Loucy (cell line): ENCODE measurements around the gene PPP3CA.

Source experiments
- CTCF ChIP-seq: fragments of 200-600 bp; sonication (generic); conservative IDR thresholded peaks from 2 replicates; pipeline ENCODE4 v1.5.1; 2014; ENCODE audit warnings: mild to moderate bottlenecking, antibody characterized with exemption, low read length
- EZH2phosphoT487 ChIP-seq: fragments of 200-600 bp; IDR thresholded peaks from 2 replicates; pipeline ENCODE4 v1.6.1; 2018; ENCODE audit warnings: antibody characterized with exemption, mild to moderate bottlenecking, moderate library complexity, borderline replicate concordance

- TF ChIP-seq CTCF (no peak), EZH2phosphoT487 (no peak)
These were observed 280.6 kb downstream of the PPP3CA start for GRCh38 chr4:101066626-101067170.
